IMR-90 (cell line): ENCODE results near the gene IFITM10.

Source experiments
- BHLHE40 ChIP-seq: fragments of 150-350 bp; IDR thresholded peaks from 2 replicates; pipeline ENCODE4 v1.6.1; 2016; ENCODE audit warnings: mild to moderate bottlenecking, low read depth, low read length
- CEBPB ChIP-seq: IDR thresholded peaks from 2 replicates; pipeline ENCODE4 v1.6.1; 2012; ENCODE audit warnings: low read depth, low read length, improper control_type of control experiment
- CTCF ChIP-seq: conservative IDR thresholded peaks from 2 replicates; pipeline ENCODE4 v1.5.1; 2012; ENCODE audit warnings: mild to moderate bottlenecking, low read depth, low read length, improper control_type of control experiment
- ELK1 ChIP-seq: fragments of 150-350 bp; IDR thresholded peaks from 2 replicates; pipeline ENCODE4 v1.6.1; 2016; ENCODE audit warnings: low read depth, mild to moderate bottlenecking, low read length, moderate library complexity, borderline replicate concordance
- FOS ChIP-seq: fragments of 150-350 bp; IDR thresholded peaks from 2 replicates; pipeline ENCODE4 v1.6.1; 2016; ENCODE audit warnings: low read depth, low read length
- MAFK ChIP-seq: IDR thresholded peaks from 2 replicates; pipeline ENCODE4 v1.6.1; 2012; ENCODE audit warnings: low read depth, low read length, improper control_type of control experiment
- MAZ ChIP-seq: IDR thresholded peaks from 2 replicates; pipeline ENCODE4 v1.6.1; 2012; ENCODE audit warnings: low read depth, mild to moderate bottlenecking, low read length, improper control_type of control experiment, moderate library complexity, borderline replicate concordance
- MXI1 ChIP-seq: IDR thresholded peaks from 2 replicates; pipeline ENCODE4 v1.6.1; 2012; ENCODE audit warnings: low read depth, mild to moderate bottlenecking, low read length, moderate library complexity, borderline replicate concordance
- POLR2A ChIP-seq: IDR thresholded peaks from 2 replicates; pipeline ENCODE4 v1.6.1; 2012; ENCODE audit warnings: mild to moderate bottlenecking, low read depth, low read length
- RAD21 ChIP-seq: IDR thresholded peaks from 2 replicates; pipeline ENCODE4 v1.6.1; 2012; ENCODE audit warnings: low read length, improper control_type of control experiment
- RCOR1 ChIP-seq: IDR thresholded peaks from 2 replicates; pipeline ENCODE4 v1.6.1; 2012; ENCODE audit warnings: mild to moderate bottlenecking, low read length, improper control_type of control experiment; ENCODE audit not compliant: insufficient replicate concordance
- RFX5 ChIP-seq: IDR thresholded peaks from 2 replicates; pipeline ENCODE4 v1.8.0; 2012; ENCODE audit warnings: low read depth, mild to moderate bottlenecking, low read length, moderate library complexity
- SMC3 ChIP-seq: fragments of 150-350 bp; IDR thresholded peaks from 2 replicates; pipeline ENCODE4 v1.6.1; 2016; ENCODE audit warnings: low read depth, mild to moderate bottlenecking, antibody characterized with exemption, low read length, moderate library complexity
- TF ChIP-seq, protein P1 (sequence below): fragments of 150-350 bp; IDR thresholded peaks from 2 replicates; pipeline ENCODE4 v1.6.1; 2017; ENCODE audit warnings: mild to moderate bottlenecking, antibody characterized with exemption, low read length, low read depth

DNA sequence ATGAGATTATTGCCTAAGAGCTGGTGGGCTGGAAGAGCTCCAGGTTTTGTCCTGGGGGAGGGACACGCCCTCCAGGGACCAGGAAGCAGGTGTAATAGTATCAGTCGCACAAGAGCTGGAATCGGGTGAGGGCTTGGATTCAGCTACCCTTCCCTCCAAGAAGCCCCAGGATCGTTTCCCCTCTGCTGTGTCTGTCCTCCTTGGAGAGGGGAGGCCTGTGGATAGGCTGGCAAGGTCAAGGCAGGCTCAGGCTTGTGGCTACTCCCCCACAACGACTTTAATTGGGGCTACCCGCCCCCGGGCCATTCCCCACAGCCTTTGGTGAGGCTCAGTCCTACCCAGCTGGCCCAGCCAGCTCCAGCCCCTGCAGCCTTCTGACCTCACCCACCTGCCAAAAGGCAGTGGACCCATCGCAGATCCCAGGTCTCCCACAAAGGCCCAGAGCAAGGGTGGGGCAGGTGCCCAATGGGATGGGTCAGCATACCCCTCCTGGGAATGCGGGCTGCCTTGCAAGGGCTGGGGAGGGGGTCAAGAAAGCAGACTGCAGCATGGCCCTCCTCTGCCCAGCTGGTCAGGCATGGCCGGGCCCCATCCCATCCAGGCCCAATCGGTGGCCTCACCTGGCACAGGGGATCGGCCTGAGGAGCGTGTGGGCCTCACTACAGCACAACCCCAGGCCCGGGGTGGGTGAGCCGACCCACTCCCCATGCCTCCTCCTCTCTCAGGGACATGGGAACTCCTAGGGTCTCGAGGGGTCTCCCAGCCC lies 12.3 kb upstream of the IFITM10 start:
- TF ChIP-seq MAZ (no peak), CTCF (no peak), CEBPB (no peak), POLR2A (no peak), RFX5 (no peak), MXI1 (no peak), MAFK (no peak), FOS (no peak), SMC3 (no peak), RAD21 (no peak), BHLHE40 (no peak), ELK1 (no peak), RCOR1 (no peak)
- TF ChIP-seq, protein P1, sequence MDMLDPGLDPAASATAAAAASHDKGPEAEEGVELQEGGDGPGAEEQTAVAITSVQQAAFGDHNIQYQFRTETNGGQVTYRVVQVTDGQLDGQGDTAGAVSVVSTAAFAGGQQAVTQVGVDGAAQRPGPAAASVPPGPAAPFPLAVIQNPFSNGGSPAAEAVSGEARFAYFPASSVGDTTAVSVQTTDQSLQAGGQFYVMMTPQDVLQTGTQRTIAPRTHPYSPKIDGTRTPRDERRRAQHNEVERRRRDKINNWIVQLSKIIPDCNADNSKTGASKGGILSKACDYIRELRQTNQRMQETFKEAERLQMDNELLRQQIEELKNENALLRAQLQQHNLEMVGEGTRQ: no peak
